ENCODE results near the gene CLCN2.
A peak's percentile ranks its signal among the peaks of the same experiment; 100 is the strongest.

CLCN2 gene

DNA sequence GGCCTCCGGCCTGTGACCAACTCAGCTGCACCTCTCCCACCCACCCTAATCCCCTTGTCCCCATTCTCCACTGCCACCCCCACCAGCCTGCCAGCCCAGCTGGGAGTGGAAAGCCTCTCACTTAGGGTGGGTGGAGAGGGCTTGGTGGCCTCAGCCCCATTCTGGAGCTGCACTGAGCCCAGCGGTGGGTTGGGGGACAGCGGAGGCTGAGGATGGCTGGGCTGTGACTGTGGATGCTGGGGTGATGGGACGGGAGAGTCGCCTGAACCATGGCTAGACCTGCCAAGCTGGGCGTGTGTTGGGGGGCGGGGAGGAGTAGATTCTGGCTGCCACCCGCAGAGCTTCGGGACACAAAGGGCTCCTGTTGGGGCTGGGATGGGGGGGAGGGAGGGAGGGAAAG lies 1.8 kb downstream of the CLCN2 start:
- DNase-seq: no peak

DNA sequence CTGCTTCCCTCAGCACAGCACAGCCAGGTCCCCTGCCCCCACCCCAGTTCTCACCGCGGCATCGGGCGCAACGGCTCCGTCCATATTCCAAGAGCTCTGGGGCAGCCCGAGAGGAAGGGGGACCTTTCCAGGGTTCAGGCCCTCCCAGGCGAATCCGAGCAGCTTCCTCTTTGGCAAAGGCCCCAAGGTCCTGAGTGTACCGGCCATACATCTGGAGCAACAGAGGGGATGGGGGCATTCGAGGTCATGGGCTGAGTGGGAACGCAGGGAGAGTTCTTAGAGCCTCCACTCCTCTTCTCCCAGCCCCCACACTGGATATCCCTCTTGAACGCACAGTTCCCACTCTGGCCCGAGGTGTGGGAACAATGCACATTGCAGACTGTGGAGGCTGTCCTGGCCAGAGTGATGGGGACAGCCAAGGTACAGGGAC lies 2.5 kb downstream of the CLCN2 start:
- DNase-seq: no peak

DNA sequence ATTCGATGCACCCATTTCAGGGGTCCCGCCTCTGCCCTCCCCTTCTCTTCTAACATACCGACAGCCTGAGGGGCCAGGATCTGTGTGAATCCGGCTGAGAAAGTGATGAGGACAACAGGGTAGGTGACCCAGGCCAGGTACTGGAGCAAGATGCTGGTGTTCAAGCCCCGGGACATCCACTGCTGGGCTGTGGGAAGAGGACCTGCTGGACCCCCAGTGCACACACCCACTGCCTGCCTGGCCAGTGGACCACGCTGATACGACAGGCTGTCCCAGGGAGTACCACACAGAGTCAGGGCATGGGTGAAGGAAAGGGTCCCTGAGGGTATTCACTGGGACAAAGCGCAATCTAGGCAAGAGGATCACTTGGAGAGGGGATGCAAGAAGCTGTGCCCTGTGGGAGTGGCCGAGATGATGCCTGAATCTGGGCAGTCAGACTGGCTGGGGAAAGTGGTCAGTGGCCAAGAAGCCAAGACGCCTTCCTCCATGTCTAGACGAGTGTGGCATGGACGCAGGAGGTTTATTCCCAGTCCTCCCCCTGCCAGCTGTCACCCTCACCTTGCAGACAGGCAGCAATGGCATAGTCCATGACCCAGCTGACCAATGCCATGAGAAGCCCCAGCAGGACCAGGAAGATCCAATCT lies 3.2 kb downstream of the CLCN2 start:
- DNase-seq: no peak

DNA sequence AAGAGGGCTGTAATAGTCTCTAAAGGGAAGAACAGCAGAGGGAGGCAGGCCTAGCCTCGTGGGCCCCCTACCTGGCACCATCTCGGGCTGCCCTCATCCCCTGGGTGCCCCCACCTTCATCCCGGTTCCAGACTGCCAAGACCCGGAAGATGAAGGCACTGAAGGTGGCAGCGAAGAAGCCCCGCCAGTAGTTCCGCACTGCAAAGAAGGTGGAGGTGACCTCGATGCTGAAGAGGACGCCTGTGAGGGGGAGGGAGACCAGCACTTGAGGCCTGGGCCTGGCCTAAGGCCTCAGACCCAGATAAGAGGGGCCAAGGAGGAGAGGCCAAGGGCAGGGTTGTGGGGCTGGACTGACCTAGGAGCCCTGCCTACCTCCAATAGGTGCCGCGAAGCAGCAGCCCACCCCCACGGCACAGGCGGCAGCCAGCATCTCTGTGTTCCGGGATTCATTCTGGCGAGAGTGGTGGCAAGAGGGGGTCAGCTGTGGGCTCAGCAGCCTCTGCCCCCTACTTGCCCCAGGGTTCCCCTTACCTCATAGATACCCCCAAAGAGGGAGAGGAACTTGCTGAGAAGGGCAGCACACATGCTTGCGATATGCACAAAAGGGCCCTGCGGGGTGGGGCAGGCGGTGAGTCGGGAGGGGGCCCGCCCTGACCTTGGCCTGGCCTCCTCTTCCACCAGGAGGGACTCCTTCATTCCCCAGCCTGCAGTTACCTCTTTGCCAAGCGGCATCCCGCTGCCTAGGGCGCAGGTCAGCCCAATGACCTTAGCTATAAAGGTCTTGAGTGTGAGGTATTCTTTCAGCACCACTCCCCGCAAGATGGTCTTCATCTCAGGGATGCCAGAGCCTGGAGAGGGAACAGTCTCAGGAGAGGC lies 3.9 kb downstream of the CLCN2 start:
- no peak for DNase-seq

- DNase-seq: peak; percentile 42
Observed at GRCh38 chr3:184355261-184356040, 6.0 kb downstream of the CLCN2 start.

GRCh38 chr3:184354754-184355153 lies 6.7 kb downstream of the CLCN2 start:
- no peak for DNase-seq

DNA sequence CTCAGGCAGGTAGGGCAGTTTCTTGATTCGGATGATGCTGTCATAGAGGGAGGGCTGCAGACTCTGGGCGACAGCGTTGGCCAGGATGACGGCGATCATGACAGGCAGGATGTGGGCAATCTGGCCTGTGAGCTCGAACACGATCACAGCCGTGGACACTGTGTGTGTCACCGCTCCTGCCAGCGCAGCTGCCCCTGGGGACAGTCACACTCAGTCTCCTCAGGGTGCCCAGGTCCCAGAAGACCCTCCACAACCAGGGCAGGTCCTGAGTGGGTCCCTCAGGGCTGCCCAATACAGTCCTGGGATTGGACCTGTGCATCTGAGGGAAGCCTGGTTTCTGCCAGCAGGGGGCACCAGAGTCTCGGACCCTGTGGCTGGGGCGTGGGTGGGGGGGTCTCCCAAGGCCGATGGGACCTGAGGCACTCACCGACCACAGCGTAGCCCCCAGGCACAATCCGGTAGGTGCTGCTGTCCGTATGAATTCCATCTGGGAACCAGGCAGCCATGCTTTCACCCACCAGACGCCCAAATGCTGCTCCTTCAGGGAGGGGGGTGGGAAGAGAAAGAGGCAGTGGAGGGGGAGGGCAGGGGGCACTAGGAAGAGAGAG lies 7.2 kb downstream of the CLCN2 start:
- no peak for DNase-seq

GRCh38 chr3:184353546-184353941 lies 7.9 kb downstream of the CLCN2 start:
- no peak for DNase-seq

GRCh38 chr3:184352897-184353545 lies 8.4 kb downstream of the CLCN2 start:
- DNase-seq: no peak

GRCh38 chr3:184352149-184352785 lies 9.1 kb downstream of the CLCN2 start:
- no peak for DNase-seq

- no peak for DNase-seq
Observed at GRCh38 chr3:184351511-184352148, 9.8 kb downstream of the CLCN2 start.

- DNase-seq: no peak
Observed at GRCh38 chr3:184350618-184351017, 10.8 kb downstream of the CLCN2 start.

DNA sequence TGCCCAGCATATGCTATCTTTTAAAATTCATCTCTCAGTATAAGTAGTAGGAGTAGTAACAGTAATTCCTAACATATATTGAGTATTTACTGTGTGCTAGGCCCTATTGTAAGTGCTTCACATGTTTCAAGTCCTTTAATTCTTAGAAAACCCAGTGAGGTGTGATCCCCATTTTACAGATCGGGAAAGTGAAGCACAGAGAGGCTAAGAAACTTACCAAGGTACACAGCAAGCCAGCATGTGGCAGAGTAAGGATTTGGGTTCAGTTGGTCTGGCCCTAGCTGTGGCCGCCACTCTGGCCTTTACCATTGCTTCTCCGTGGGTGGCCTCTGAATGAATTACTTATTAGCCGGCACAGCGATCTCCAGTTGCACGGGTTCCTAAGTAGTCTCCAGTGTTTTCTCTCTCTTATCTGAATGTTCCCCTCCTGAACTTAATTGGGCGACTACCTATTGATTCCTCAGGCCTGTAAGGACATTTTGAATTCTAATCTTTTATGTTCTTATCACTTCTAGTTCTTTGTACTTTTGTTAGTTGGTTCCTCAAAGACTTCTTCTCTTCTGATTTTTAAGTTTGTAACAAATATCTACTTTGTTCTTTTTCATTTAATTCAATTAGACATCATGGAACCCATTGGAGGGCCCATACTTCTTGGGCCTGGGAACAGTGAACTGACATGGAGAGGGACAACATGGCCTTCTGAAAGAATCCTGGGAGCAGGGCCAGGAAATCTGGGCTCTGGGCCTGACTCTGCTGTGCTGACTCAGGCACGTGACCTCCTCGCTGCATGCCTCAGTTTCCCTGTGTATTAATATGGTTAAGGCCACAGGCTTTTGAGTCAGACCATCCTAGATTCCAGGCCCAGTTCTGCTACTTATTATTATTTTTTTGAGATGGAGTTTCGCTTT lies 11.6 kb downstream of the CLCN2 start:
- no peak for DNase-seq

DNA sequence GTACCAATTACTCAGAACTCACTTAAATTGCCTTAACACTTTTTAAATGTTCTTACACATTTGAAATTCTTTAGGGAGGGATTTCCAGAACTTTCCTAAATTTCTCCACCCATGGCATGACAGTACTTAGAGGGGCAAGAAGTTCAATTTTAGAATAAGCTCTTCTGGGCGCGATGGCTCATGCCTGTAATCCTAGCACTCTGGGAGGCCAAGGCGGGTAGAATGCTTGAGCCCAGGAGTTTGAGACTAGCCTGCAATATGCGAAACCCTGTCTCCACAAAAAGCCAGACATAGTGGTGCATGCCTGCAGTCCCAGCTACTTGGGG lies 13.4 kb downstream of the CLCN2 start:
- DNase-seq: no peak

DNA sequence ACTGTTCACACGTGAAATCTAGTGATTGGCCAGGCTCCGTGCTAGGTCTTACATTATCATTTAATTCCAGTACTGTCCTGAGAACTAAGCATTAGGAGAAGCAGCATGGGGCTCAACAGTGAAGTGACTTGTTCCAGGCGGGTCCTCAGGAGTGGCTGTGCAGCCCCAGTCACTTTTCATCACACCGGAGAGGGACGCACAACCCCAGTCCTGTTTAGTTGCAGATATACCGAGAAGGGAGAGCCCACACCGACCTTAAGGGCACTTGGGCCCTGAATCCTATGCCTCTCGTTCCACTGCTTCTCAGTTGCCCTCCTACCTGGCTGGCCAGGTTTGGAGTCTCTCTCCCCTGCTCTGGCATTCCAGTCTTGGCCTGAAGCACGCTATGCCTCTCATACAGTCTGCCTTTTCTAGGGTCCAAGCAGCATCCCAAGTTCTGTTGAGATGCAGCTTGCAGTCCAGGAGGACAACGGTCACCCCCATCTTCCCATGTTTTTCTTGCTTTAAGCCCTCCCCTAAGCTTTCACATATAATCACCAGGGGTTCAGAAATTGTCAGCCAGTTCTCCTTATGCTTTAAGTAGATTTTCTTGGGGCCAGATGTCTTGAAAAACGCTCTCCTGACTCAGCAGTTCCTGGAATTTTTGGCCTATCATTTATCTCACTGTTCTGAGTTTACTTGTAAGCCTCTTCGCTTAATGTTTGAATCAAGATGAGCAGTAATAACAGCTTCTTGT lies 13.9 kb downstream of the CLCN2 start:
- no peak for DNase-seq

- no peak for DNase-seq
Observed at GRCh38 chr3:184346480-184347190, 14.8 kb downstream of the CLCN2 start.

DNA sequence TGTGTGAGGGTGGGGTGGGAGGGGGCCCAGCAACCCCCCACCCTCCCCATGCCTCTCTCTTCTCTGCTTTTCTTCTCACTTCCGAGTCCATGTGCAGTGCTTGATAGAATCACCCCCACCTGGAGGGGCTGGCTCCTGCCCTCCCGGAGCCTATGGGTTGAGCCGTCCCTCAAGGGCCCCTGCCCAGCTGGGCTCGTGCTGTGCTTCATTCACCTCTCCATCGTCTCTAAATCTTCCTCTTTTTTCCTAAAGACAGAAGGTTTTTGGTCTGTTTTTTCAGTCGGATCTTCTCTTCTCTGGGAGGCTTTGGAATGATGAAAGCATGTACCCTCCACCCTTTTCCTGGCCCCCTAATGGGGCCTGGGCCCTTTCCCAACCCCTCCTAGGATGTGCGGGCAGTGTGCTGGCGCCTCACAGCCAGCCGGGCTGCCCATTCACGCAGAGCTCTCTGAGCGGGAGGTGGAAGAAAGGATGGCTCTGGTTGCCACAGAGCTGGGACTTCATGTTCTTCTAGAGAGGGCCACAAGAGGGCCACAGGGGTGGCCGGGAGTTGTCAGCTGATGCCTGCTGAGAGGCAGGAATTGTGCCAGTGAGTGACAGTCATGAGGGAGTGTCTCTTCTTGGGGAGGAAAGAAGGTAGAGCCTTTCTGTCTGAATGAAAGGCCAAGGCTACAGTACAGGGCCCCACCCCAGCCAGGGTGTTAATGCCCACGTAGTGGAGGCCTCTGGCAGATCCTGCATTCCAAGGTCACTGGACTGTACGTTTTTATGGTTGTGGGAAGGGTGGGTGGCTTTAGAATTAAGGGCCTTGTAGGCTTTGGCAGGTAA lies 15.9 kb downstream of the CLCN2 start:
- DNase-seq: peak; percentile 66

DNA sequence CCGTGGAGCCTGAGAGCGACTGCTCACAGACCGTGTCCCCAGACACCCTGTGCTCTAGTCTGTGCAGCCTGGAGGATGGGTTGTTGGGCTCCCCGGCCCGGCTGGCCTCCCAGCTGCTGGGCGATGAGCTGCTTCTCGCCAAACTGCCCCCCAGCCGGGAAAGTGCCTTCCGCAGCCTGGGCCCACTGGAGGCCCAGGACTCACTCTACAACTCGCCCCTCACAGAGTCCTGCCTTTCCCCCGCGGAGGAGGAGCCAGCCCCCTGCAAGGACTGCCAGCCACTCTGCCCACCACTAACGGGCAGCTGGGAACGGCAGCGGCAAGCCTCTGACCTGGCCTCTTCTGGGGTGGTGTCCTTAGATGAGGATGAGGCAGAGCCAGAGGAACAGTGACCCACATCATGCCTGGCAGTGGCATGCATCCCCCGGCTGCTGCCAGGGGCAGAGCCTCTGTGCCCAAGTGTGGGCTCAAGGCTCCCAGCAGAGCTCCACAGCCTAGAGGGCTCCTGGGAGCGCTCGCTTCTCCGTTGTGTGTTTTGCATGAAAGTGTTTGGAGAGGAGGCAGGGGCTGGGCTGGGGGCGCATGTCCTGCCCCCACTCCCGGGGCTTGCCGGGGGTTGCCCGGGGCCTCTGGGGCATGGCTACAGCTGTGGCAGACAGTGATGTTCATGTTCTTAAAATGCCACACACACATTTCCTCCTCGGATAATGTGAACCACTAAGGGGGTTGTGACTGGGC lies 16.7 kb downstream of the CLCN2 start:
- DNase-seq: no peak
